Measurements from ENCODE around the gene ASB1.

DNA sequence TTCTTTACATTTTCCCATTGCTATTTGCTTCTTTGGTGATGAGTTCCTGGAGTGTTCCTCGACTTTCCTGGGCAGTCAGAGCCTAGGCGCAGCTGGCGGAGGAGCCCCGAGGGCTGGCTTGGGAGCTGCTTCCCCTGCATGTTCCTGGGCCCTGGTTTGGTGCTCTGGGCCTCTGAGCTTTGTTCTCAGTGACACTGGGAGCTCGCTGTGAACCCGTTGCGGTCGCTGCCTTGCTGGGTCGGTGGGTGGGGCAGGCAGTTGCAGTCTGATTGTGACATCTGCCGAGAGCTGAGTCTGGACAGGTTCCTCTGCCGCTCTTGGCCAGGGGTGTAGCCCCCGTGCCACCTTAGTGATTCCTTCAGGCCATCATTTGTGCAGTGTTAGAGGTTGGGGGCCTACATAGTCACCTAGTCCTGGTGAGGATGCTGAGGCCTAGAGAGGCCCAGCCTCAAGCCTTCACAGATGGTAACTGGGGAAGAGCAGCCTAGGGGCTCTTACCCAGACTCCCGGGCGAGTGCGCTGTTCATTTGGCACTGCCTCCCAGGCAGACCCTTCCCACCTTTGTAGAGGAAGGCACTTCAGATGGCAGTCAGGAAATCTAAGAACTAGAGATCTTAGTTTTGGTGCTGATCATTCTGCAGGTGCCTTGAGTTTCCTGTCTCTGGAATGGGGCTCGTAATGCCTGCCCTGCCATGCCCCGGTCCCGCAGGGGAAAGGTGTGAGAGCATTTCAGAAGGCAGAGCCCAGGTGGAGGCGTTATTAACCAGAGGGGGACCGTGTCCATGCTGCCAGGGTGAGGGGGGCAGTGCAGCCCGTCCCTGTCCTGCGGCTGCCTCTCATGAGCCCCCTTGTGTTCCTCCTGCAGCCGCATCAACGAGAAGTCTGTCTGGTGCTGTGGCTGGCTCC, 8.4 kb downstream of the ASB1 start:
- TF ChIP-seq SUZ12 (IDR thresholded peaks at IDR 0.05; ENCODE audit: extremely low read depth, insufficient read depth, insufficient read length): no peak
- no peak for TF ChIP-seq YY1 (IDR thresholded peaks at IDR 0.05; ENCODE audit: insufficient read depth, insufficient read length)

All from NT2/D1 (cell line).